Hematopoietic multipotent progenitor cell treated with erythropoietin and hydrocortisone succinate and interleukin-3 and kit ligand, for 17 days (in vitro differentiated cells): ENCODE results near the gene CALD1.

ENCODE experiments used
- DNase-seq: peaks from one replicate; pipeline ENCODE4 v3.0.0-alpha.2; 2015; ENCODE audit warnings: low spot score

CALD1 gene

DNA sequence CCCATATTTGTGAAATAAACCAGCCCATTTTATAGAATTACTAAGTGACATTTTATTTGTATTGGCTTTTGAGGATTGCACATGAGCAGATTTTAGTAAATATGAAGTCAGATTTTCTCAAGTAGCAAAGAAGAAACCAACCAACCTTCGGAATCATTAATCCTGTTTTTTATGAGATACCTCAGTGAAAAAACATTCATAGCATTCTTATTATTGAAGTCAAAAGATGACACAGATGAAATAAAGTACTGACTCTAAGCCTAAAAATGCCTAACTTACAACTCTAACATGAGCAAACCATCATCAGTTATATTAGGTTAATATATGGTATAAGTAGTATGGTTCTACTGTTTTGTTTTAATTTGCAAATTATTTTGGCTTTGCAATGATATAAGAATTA lies 147.0 kb downstream of the CALD1 start:
- no peak for DNase-seq

DNA sequence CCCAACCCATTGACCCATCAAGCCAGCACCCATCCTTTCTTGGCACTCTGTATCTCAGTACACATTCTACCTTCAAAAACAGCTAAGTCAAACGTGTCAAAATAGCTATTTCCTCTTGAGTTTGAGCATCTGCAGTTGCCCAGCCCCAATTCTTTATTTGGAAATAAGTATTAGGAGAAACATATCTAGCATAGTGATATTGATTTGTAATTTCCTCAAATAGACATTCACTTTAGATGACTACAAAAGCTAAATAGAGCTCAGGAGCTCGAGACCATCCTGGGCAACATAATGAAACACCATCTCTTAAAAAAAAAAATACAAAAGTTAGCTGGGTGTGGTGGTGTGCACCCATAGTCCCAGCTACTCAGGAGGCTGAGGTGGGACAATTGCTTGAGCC lies 147.6 kb downstream of the CALD1 start:
- no peak for DNase-seq

GRCh38 chr7:134927723-134928122 lies 148.3 kb downstream of the CALD1 start:
- DNase-seq = no peak

DNA sequence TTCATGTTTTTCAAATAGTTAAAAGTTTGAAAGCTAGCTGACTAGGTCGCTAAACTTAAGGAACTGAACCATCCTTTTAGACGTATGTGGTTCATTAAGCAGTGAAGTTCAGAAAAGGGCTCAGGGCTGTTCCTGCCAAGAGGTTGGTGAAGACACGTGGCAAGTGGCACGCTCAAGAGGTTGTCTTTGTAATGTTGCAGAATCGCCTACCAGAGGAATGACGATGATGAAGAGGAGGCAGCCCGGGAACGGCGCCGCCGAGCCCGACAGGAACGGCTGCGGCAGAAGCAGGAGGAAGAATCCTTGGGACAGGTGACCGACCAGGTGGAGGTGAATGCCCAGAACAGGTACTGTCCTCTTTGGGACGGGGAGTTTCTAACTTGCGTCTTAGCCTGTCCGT lies 149.1 kb downstream of the CALD1 start:
- DNase-seq = no peak

GRCh38 chr7:134931487-134931886 lies 152.1 kb downstream of the CALD1 start:
- no peak for DNase-seq

GRCh38 chr7:134932707-134933370 lies 153.4 kb downstream of the CALD1 start:
- no peak for DNase-seq

- no peak for DNase-seq
These were observed 154.1 kb downstream of the CALD1 start for GRCh38 chr7:134933460-134934068.

DNA sequence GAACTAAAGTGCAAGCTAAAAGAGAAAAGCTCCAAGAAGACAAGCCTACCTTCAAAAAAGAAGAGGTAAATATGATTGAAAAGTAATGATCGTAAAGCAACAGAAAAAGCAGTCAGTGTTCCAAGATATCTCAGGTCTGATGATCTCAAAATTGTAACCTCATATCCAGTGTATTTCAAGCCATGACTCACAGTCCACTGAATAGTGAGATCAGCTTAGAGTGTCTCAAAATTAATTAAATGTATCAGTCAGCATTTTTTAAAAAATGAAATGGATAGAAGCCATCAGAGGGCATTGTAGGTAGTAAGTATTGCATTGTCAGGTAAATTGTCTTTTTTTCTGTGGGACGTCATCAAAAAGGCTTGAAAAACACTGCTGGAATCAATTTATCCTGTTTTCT lies 156.3 kb downstream of the CALD1 start:
- DNase-seq = no peak

DNA sequence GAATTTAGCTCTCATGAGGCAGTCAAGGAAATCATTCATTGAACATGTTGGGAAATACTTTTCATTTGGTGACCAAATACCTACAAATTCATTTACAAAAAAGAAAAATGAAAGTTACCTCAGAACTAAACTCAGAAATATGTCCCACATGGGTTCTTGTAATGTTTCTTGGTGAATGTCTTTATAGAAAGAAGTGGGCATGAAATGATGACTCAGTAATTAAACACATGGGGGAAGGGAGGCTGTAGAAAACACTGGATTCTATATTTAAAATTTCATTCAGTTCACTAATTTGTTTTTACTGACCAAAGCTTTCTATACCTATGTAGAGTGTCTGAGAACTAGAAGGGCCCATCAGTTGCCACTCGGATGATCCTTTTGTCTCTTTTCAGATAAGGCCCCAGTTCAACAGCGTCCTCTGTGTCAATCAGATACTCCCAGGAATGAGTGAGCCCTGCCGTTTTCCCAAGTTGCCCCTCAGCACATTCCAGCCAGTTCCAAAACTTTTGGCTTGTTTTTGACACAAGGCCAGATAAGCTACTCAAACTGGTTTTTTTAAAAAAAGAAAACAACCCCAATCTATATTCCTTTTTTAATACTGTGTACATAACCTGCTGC lies 157.6 kb downstream of the CALD1 start:
- no peak for DNase-seq

GRCh38 chr7:134938141-134938540 lies 158.7 kb downstream of the CALD1 start:
- no peak for DNase-seq

GRCh38 chr7:134939136-134939535 lies 159.7 kb downstream of the CALD1 start:
- no peak for DNase-seq

- no peak for DNase-seq
These were observed 161.3 kb downstream of the CALD1 start for GRCh38 chr7:134940729-134941128.

GRCh38 chr7:134941185-134941900 lies 161.9 kb downstream of the CALD1 start:
- no peak for DNase-seq

DNA sequence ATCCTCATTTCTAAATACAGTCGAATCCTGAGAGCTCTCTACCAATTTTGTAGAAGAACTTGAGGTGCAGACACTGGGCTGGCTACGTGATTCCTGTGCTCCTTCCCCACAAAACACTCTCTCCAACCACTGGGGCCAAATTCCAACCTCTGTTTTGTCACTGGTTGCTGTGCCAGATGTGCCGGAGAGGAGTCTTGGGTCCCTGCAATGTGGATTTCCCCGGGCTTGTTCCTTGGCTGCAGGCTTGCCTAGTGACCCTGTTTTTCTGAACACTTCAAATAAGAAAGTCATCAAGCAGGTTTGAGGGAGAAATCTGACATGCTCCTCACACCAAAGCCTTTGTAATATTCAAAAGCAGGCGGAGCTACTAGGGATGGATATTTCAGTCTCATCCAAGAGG lies 162.5 kb downstream of the CALD1 start:
- DNase-seq = no peak

- DNase-seq = no peak
These were observed 163.4 kb downstream of the CALD1 start for GRCh38 chr7:134942690-134943466.

DNA sequence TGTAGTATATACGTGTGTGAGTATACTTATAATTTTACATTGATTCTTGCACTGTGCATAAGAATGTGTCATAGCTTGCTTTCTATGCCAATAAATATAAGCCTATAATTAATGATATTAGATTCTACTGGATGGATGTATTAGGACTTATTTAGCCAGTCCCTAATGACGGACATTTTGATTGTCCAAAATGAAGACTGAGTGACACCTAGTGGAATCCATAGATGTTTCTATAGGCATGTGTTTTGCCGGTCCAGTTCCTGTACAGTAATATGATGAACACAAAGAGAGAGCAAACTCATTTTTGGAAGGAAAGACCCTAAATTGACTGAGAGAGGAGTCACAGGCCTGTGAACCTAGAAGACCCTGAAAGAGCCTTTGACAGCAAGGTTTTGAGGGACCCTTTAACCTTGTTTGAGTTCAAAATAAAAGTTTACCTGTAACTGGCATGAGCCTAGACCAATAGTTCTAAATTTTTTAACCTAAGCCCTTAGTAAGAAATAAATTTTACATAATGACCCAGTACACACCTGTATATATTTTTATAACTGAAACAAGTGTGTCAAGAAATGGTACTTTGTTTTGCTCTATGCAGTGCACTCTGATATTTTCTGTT lies 164.5 kb downstream of the CALD1 start:
- peak; percentile 12 for DNase-seq

DNA sequence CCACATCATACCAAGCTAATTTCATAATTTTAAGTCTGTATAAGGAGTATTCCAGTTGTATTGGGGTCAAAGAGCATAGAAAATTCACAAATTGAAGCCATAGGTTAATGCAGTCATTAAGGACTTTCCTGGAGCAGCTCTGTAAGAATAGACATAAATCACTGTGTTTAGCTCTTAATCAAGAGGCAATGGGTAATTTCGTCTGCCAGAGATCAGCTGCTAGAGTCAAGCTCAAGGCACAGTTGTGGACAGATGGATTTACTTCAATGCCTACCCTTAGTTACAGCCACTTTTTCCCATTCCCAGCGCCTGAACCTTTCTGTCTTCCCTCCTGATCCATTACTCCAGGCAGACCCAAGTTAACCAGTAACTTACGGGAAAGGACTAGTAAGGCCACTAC lies 166.3 kb downstream of the CALD1 start:
- no peak for DNase-seq

DNA sequence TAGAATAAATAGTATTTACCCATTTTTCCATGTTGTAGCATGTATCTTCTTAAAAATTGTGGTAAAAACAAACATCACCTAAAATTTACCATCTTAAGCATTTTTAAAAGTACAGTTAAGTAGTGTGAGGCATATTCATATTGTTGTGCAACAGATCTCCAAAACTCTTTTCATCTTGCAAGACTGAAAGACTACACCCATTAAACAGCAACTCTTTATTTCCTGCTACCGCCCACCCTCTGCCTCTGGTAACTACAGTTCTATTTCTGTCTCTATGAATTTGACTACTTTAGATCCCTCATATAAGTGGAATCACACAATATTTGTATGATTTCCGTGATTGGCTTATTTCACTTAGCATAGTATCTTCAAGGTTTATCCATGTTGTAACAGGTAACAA lies 166.8 kb downstream of the CALD1 start:
- DNase-seq = no peak

DNA sequence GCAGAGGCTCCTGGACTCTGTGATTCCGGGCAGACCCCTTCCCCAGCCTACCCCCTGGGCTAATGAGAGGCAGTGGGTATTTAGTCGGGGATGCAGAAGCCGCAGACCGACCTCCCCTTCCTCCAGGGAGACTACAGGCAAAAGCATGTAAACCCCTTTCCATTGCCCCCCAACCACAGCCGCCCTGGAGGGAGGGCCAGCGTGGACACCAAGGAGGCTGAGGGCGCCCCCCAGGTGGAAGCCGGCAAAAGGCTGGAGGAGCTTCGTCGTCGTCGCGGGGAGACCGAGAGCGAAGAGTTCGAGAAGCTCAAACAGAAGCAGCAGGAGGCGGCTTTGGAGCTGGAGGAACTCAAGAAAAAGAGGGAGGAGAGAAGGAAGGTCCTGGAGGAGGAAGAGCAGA lies 167.9 kb downstream of the CALD1 start:
- DNase-seq = no peak

DNA sequence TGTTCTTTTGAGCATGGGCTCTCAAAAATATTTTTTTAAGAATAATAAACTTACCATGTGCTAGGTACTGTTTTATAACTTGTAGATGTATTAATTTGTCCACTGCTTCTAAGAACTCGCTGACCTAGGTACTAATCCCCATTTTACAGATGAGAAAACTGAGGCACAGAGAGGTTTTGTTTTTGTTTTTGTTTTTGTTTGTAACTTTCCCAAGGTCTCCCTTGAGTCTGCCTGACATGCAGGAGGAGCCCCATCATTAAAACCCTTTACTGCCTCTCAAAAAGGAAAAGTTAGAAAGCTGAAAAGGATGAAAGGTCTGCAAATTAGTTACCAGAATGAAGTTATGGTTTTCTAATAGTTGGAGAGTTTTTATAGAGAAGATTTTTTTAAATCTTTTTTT lies 168.4 kb downstream of the CALD1 start:
- no peak for DNase-seq

DNA sequence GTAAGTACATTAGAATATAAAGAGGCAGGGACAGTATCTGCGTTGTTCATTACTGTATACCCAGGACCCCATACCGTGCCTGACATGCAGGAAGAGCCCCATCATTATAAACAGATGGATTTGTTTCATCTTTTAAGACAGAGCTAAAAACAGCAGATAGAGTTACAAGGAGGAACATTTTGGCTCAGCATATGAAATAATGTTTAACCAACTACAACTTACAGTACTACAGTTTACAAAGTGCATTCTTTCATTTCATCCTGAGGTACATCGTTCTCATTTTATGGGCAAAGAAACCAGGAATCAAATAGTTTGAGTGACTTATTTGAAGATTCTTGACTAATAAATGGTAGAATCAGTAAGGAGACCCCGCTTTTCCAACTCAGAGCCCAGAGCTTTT lies 168.8 kb downstream of the CALD1 start:
- DNase-seq = no peak

GRCh38 chr7:134948736-134949135 lies 169.3 kb downstream of the CALD1 start:
- no peak for DNase-seq
